Gastrocnemius medialis (tissue), 4 donors: ENCODE results near the gene CCL1.

Experiments used
- CTCF ChIP-seq, 5 experiments: fragments of 450-650 bp in 3 of 5; fragments of 200-600 bp in 2 of 5; sonication (generic) in 2 of 5; IDR thresholded peaks in 4 of 5; conservative IDR thresholded peaks in 1 of 5; 1 replicate in 4 of 5; 2 replicates in 1 of 5; pipeline ENCODE4 v1.5.1; 2016 to 2019; ENCODE audit warnings: antibody characterized with exemption in 5 of 5, mild to moderate bottlenecking in 3 of 5, moderate library complexity in 3 of 5
- POLR2A ChIP-seq, 2 donors: fragments of 450-650 bp; IDR thresholded peaks; one replicate each; pipeline ENCODE4 v1.6.1; 2017; ENCODE audit warnings: antibody characterized with exemption in 2 of 2, mild to moderate bottlenecking in 2 of 2, moderate library complexity in 2 of 2

- TF ChIP-seq CTCF (IDR thresholded peaks at IDR 0.05 in 4 of 5, conservative IDR thresholded peaks at IDR 0.05 in 1 of 5) (no peak), POLR2A (IDR thresholded peaks at IDR 0.05) (no peak)
Observed at GRCh38 chr17:34366010-34366409, 3.0 kb upstream of the CCL1 start.
